GM23338 (cell line): Measurements from ENCODE around the gene SLFN12L.
"Not testable (repeated sequence)": the region's sequence is repeated elsewhere in the genome, so short reads cannot be mapped to it uniquely, and the experiment has no call there.

Experiments used
- CREB1 ChIP-seq: fragments of 250-450 bp; sonication (Bioruptor Pico); IDR thresholded peaks from 2 replicates; pipeline ENCODE4 v1.5.0; 2020; ENCODE audit warnings: low read depth, mild to moderate bottlenecking, moderate library complexity
- CTCF ChIP-seq, 2 experiments: fragments of 200-600 bp in 1 of 2; sonication (generic) in 1 of 2; conservative IDR thresholded peaks; 2 replicates each; pipeline versions ENCODE4 v1.5.1 to v1.6.1; 2016 to 2017; ENCODE audit warnings: antibody characterized with exemption in 2 of 2, low read depth in 2 of 2, mild to moderate bottlenecking in 2 of 2, moderate library complexity in 1 of 2
- EZH2 ChIP-seq: fragments of 200-600 bp; sonication (generic); IDR thresholded peaks from one replicate; pipeline ENCODE4 v1.8.0; 2017; ENCODE audit warnings: antibody characterized with exemption, mild to moderate bottlenecking, low read depth; ENCODE audit not compliant: unreplicated experiment
- EZH2phosphoT487 ChIP-seq: fragments of 200-600 bp; sonication (generic); IDR thresholded peaks from one replicate; pipeline ENCODE4 v1.8.1; 2018; ENCODE audit warnings: antibody characterized with exemption; ENCODE audit not compliant: unreplicated experiment
- JUNB ChIP-seq: IDR thresholded peaks from one replicate; pipeline ENCODE4 v1.6.1; 2016; ENCODE audit warnings: antibody characterized with exemption; ENCODE audit not compliant: unreplicated experiment
- TF ChIP-seq, protein P1 (sequence below): IDR thresholded peaks from one replicate; pipeline ENCODE4 v1.6.1; 2018; ENCODE audit warnings: antibody characterized with exemption; ENCODE audit not compliant: unreplicated experiment

DNA sequence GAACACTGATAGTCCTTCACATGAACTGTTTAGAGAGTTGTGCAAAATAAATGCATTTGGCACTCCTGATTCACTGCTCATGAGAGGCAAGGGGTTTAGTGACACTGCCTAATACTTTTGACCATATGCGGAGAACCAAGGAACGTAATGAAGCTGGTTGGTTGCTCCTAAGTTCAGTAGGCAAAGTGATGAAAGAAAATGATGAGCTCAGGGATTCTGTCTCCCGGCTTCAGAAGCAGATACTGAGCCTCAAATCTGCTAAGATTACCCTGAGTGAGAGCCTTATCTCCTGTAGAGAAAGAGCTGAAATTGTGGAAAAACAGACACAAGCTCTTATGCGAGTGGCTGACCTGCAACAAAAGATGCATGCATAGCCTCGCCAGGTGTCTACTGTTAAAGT lies 83.4 kb downstream of the SLFN12L start:
- TF ChIP-seq EZH2phosphoT487; CTCF (conservative IDR thresholded peaks at IDR 0.05; ENCODE audit: low read depth in 2 of 2); JUNB; EZH2; CREB1 (CRISPR knock-in tag): not testable (repeated sequence)
- TF ChIP-seq, protein P1, sequence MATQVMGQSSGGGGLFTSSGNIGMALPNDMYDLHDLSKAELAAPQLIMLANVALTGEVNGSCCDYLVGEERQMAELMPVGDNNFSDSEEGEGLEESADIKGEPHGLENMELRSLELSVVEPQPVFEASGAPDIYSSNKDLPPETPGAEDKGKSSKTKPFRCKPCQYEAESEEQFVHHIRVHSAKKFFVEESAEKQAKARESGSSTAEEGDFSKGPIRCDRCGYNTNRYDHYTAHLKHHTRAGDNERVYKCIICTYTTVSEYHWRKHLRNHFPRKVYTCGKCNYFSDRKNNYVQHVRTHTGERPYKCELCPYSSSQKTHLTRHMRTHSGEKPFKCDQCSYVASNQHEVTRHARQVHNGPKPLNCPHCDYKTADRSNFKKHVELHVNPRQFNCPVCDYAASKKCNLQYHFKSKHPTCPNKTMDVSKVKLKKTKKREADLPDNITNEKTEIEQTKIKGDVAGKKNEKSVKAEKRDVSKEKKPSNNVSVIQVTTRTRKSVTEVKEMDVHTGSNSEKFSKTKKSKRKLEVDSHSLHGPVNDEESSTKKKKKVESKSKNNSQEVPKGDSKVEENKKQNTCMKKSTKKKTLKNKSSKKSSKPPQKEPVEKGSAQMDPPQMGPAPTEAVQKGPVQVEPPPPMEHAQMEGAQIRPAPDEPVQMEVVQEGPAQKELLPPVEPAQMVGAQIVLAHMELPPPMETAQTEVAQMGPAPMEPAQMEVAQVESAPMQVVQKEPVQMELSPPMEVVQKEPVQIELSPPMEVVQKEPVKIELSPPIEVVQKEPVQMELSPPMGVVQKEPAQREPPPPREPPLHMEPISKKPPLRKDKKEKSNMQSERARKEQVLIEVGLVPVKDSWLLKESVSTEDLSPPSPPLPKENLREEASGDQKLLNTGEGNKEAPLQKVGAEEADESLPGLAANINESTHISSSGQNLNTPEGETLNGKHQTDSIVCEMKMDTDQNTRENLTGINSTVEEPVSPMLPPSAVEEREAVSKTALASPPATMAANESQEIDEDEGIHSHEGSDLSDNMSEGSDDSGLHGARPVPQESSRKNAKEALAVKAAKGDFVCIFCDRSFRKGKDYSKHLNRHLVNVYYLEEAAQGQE = not testable (repeated sequence)
